Globus pallidus (tissue), 1 donor: ENCODE results near the gene SNAI3.
"Not testable (repeated sequence)": the region's sequence is repeated elsewhere in the genome, so short reads cannot be mapped to it uniquely, and the experiment has no call there.

ENCODE experiments used
- DNase-seq: peaks from one replicate; pipeline ENCODE4 v3.0.0-alpha.2; 2015; ENCODE audit warnings: low spot score

Gene SNAI3

DNA sequence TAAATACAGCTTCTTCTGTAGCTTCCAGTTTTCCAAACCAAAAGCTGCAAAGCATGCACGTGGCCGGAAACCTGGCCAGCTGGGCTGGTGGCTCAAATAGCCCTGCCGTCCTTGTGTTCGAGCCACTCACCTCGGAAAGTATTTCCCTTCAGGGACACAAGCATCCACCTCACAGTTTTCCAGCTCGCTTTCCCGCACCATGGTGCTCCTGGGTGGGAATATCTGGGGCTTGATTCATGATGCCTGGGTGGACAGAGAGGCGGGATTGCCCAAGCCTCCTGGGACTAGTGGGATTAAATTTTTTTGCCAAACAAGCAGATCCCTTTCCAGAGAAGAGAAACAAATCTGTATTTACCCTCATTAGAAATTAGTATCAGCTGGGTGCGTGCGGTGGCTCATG is 16.3 kb downstream of the SNAI3 start:
- DNase-seq: no peak

DNA sequence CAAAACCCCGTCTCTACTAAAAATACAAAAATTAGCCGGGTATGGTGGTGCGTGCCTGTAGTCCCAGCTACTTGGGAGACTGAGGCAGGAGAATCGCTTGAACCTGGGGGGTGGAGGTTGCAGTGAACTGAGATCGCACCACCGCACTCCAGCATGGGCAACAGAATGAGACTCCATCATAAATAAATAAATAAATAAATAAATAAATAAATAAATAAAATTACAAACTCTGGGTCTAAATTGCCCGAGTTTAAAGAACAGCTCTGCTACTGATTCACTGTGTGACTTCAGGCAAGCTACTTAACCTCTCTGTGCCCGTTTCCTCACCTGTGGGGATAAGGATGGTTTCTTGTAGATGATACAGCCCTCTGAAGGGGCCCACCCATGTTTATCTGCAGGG is 16.8 kb downstream of the SNAI3 start:
- DNase-seq: not testable (repeated sequence)

DNA sequence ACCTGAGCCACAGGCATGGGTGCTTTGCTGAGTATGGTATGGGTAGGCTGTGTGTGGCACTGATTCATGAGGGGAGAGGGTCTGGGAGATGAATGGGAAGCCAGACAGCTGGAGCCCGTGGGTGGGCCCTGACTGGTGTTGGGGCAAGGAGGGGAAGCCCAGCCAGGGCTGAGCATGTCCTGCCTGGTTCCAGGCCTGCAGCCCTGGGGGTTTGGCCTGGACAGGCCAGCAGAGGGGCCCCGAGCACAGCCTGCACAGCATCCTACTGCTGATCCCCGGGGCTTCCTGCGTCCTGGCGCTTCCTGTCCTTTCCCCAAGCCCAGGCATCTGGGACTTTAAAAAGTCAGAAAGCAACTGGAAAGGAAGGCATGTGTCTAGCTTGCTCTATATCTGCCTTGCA is 18.8 kb downstream of the SNAI3 start:
- no peak for DNase-seq

DNA sequence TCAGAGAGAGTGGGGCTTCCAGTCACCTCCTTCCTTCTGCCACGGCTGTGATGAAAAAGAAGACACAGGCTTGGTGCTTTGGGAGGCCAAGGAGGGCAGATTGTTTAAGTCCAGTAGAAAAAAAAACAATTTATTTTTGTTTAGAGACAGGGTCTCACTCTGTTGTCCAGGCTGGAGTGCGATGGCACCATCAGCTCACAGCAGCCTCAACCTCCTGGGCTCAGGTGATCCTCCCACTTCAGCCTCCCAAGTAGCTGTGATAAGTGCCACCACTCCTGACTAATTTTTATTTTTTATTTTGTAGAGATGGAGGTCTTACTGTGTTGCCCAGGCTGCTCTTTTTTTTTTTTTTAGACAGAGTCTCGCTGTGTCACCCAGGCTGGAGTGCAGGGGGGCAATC is 20.7 kb downstream of the SNAI3 start:
- no peak for DNase-seq

DNA sequence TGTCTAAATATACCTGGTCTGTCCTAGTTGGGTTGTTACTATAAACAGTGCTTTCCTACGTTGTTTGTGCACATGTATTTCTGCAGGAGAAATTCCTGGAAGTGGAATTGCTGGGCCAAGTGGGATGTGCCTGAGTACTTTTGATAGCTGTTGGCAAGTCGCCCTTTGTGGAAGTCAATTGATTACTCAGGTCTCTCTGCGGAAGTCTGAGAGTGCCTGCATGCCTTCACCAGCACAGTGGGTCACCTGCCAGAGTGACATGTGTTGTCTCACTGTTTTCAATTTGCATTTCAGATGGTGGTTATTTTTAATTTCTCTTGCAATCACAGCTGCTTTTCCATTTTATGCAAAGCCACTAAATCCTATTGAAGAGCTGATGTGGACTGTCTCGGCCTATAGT is 21.2 kb downstream of the SNAI3 start:
- no peak for DNase-seq

DNA sequence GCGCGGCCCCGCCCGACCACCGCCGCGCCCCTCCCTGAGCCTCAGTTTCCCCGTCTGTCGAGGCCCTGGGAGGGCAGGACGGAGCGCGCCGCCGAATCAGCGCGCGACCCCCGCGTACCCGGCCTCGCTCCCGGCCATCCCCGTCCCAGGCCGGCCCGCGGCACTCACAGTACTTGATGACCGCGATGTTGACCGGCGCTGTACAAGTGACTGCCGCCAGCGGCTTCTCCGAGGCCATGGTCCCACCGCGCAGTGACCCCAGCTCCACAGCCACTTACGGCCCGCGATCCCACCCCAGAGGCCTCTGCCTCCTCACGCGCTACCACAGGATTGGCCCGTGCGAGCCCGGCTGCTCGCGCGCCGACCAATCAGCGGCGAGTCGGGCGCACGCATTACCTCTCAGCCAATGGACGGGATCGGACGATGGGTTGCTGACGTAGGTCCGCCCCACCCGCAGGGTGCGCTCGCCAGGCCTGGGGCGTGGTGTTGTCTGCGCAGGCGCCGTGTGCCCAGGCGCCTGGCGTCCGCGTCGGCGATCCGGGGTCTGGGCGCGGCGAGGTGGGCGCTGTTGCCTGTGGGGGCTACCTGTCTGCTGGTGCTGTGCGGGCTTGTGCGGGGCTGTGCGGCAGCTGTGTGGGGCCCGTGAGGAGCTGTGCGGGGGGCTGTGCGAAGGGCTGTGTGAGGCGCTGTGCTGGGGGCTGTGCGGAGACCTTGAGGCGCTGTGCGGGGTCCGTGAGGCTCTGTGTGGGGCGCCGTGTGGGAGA is 23.3 kb downstream of the SNAI3 start, which contains the start of gene MVD:
MVD (minus strand) TSS at position 249 of the 764 bp plus-strand sequence; CDS start at position 238, 11 bp downstream.
- peak; percentile 97 for DNase-seq

DNA sequence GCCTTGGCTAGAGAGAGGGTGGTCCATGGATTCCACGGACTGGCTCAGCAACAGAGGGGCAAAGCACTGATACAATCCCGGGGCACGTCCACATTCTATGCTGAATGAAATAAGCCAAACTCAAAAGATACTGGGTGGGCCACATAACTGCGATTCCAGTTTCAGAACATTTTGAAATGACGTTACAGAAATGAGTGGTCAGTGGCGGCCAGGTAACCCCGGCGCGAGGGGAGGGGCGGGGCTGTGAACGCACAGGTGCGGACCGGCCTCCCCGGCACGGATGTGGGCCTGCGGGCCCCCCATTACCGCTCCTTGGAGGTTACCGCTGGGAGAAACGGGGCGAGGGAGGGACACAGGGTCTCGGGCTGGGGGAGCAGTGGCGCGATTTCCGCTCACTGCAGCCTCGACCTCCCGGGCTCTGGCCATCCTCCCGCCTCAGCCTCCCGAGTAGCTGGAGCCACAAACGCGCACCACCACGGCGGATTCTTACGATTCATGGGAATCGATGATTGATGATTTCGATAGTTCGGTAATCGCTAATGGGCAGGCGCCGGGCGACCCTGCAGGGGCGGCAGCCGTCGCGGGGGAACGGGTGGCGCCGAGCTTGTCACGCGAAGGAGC is 24.0 kb downstream of the SNAI3 start:
- DNase-seq: no peak

DNA sequence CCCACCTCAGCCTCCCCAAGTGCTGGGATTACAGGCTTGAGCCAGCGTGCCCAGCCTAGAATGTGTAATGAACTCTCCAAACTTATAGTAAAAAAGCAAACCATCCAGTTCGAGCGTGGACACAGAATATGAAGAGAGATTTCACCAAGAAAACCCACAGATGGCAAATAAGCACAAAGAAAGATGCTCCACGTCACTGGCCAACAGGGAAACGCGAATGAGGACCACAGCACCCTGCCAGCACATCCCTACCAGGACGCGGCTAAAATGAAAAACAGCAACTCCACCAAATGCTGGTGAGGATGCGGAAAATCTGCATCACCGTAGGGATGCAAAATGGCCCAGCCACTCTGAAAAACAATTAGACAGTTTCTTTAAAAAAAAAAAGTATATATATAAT is 24.8 kb downstream of the SNAI3 start:
- DNase-seq: no peak

DNA sequence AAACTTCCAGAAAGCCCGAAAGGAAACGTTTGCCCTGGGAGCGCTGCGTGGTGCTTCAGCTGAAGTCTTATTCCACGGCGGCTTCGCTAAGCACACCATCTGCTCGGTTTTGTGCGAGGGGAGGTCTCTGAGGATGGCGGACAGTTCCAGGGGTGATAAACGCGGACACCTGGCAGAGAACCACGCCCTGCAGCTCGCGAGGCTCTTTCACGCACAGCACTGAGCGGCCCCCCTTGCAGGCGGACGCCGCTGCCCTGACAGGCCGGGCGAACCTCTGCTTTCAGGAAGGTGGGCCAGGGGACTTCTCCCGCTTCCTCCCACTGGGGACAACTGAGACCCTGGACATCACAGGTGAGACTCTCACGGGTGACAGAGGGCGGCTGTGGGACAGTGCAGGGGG is 27.1 kb downstream of the SNAI3 start:
- no peak for DNase-seq

DNA sequence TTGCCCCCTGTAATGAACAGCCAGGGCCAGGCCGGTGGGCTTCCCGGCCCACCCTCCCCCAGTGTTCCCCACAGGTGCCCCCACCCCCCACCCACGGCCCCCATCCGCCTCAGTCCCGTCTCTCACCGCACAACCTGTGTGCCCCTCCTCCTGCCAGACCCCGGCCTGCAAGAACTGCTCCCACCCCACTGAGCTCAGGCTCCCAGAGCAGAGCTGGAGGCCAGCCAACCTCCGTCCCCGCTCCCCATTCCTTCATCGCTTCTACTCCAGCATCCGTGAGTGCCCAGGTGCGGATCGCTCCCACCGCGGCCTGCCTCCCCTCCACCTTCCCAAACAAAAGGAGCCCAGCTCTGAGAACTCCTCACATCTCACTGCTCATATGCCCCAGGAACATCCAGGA is 27.6 kb downstream of the SNAI3 start:
- no peak for DNase-seq

DNA sequence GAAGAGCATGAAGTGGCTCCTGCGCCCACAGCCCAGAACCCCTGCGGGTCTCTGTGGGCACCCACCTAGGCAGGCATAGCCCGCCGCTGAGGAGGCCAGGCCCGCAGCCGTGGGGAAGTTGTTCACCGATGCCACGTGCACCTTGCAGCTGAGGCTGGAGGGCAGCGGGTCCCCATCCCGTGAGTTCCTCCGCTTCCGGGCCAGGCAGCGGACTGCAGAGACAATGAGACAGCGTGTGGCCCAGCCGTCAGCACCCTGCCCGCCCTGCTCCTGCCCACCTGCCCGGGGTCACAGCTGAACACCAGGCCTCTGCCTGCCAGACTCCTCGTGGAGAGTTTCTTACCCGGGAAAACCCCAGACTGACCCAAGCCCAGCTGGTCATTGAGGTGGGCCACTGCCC is 28.9 kb downstream of the SNAI3 start:
- DNase-seq: no peak

DNA sequence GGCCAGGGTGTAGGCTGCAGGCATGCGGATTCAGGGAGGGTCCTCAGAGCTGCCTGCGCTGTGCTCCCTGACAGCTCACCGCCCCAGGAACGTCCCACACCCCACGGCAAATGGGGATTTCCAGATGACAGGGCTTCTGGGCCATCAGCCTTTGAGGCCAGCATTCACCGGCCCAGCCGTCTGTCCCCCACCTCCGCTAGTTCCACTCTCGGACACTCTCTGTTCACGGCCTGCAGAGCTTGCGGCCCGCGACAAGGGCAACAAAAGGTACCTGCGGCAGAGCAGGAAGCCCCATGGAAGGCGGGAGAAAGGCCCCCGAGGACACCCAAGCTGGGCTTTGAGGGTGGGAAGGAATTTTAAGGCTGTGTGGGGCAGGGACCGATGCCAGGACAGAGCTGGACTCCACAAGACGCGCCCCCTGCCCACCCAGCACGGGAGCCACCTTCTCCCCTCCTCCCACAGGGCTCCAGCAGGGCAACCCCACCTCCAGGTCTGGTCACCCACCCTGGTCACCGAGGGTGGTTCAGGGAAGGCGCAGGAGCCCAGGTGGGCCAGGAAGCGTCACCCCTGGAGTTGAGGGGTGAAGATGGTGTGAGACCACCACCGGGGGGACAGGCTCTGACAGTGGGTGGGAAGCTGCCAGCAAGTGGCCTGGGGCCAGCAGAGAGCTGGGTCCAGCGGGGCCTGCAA is 29.9 kb downstream of the SNAI3 start:
- DNase-seq: no peak

DNA sequence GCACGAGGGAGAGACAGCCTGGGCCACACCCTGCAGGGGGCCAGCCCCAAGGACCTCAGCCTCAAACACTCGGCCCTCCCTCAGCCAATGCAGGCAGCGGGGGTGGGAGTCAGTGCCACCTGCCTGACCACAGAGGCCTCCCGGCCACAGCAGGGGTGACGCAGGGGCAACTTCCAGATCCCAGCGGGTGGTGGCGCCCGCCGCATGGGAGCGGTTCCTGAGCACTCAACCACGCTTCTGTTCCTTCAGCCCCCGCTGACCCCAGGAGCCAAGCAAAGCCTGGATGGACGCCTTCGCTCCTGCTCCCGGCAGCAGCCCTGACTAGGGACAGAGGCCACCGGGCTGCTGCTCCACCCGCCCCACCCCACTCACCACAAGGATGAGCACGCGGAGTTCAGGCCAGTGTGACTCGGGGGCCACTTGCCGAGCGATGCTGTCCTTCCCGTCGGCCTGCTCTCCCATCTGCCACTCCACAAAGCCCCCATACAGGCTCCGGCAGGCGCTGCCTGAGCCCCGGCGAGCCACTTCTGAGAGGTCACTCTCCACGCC is 30.5 kb downstream of the SNAI3 start:
- no peak for DNase-seq

DNA sequence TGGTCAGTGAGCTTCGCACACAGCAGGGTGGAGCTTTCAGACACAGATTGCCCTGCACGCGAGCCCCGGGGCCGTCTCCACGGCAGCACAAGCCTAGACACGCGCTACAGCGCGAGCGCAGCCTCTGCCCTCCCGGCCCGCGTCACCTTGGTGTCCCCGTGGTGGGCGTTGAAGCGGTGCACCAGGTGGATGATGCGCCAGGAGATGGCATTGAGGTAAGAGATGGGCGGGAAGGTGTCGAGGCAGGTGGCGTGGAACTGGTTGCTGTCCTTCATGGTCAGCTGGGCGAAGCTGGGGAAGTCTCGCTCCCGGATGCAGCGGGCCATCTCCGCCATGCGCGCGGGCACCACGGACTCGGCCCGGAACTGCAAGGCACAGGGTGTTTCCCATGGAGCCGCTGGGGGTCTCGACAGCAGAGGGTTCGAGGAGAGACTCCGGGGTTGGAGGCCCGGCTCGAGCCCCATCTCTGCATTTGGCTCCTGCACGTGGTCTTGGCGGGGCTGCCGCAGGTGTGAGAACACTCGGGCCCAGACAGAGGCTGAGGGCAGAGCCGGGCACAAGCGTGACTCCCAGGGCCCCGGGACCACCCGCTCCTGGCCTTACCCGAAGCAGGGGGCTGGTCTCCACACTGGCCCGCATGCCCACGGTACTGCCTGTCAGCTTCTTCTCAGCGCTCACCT is 31.1 kb downstream of the SNAI3 start:
- DNase-seq: no peak

DNA sequence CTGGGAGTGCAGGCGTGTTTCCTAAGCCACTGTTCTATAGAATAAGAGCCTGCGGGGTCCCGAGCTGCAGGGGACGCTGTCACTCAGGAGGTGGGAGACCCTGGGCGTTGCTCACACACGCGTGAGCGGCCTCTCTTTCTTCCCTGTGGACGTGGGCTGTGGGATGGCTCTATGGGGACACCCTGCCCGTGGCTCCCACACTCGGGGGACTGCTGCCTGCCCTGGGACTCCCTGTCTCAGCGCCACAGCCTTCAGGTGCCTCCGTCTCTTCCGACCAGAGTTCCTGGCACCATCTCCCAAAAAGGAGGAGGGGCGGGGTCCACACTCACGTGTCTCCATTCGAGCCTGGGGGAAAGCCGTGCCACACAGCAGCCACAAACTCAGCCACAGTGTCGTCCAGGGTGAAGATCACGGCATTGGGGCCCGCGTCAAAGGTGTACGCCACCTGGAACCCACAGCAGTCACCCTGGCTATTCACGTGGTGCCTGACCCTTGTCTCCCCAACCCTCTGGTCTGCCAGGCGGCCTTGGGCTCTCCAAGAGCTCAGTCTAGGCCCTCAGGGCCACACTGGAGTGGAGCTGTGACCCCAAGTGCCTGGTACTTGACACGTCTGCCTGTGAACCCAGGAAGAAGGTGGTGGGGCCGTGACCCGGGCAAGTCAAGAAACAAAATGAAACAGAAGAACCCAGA is 31.8 kb downstream of the SNAI3 start:
- no peak for DNase-seq

DNA sequence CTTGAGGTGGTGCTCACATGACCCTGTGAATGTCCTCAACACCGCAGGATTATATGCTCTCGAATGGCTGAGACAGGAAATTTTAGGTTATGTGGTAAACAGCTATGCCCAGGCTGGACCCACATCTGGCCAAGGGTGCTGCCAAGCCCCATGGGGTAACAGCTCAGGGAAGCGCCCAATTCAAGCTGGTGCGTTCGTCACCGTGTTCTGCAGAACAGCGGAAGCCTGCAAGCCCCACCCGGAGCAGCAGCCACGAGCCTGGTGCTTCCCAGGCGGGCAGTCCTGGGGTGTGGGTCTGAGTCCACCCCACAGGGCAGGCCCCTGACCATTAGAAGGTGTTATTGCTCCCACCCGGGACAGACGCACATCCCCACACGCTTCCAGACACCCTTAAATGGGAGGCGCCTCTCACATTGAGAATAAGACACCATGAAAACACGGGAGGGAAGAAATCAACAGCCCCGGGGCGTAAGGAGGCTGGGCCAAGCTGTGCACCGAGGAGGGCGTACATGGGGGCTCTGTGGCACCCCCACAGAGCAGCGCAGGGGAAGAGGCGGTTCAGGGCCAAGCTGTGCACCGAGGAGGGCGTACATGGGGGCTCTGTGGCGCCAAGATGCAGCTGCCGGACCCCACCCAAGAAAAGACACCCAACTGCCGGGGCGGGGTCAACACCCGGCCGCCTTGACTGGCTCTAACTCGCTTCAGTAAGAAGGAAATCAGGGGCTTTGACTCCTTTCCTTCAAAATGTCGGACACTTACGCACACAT is 32.5 kb downstream of the SNAI3 start:
- DNase-seq: no peak

DNA sequence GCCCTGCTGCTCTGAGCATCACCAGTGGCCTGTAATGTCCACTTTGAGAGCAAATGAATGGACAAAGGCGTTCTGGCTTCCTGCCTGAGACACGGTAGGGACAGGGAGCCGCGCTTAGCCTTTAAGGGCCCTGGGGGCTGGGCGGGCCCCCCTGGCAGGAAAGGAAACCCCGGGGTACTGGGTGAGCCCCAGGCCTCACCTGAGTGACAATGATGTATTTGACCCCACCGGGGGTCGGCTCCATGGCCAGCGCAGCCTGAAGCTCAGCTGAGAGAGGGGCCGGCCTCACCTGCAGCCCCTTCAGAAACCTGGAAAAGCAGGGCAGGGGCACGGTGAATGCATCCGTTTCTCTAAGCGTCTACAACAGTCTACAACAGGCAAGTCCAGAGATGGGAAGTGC is 33.2 kb downstream of the SNAI3 start:
- no peak for DNase-seq

DNA sequence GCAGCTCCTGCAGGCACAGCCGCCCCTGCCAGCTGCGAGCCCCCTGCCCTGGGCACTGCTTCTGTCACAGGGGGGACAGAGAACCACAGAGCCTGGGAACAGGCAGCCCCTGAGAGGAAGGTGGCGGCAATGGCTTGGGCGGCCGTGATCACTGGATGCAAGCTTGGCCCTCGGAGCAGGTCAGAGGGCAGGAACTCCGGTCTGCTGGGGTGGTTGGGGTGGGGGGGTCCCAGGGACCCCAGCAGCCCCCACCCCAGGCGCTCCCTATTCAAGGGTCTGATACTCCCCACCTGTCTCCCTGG is 33.6 kb downstream of the SNAI3 start:
- no peak for DNase-seq

DNA sequence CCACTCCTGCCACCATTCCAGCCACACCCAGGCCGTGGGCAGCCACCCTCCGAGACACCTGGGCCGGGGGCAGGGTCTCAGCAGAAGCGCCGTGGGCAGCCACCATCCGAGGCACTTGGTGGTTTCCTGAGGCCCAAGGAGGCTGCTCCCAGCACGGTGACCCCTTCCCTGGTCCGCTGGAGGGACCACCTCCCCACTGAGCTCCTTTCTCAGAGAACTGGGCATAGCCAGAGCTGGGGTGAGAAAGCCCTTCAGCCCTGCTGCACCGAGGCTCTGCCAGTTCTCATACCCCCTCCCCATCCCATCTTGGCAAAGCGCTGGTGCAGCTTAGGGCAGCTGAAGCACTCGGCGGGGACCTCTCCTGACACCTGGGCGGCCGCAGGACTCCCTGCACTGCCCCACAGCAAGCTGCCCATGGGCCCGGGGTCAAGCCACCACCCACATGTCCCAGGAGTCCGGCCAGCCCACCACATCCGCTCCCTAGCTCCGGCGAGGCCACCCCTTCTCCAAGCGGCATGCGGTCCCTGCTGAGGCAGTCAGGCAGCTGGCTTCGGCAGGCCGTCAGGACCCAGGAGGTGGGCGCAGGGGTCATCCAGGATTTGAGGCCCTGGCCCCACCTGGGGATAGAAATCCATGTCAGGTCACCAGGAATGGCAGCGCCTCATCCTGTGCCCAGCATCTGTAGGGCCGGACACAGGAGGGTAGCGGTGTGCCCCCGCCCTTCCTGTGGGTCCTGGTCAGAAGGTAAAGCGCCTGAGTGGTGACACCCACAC is 34.1 kb downstream of the SNAI3 start:
- DNase-seq: no peak

DNA sequence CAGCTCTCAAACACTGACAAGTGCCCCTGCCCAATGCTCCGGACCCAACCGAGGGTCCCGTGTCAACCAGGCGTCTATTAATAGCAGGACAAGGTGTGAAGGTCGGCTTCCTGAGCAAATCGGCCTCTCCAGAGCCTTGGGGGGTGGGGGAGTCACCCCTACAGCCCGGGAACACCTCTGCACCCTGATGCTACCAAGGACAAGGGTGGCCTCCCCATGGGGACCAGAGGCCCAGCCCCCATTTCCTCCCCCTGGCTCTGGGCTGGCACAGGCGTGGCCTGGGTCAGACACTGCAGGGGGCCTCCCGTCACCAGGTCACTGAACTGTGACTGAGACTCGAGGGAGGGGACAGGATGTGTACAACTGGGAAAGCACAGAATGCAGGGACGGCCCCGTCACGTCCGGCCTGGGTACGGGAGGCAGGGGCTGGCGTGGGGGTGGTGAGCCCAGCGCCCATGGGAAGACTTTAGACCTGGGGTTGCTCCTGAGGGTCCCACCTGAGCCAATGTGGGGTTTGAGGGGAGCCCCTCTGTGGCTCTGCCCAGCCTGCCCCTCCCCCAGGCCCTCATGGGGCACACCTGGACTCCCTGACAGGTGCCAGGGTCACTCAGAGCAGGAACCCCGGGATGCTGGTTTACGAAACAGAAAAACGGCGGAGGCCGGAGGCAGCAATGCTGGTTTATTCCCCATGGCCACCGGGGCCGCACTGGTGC is 34.9 kb downstream of the SNAI3 start:
- DNase-seq: no peak
